Neural cell (in vitro differentiated cells): Measurements from ENCODE around the gene SLIT3.

Experiments
- CTCF ChIP-seq: fragments of 450-650 bp; IDR thresholded peaks from 2 replicates; pipeline ENCODE4 v1.5.1; 2014; ENCODE audit warnings: antibody characterized with exemption, mild to moderate bottlenecking, moderate library complexity; ENCODE audit not compliant: poor library complexity, severe bottlenecking
- SMC3 ChIP-seq: fragments of 450-650 bp; conservative IDR thresholded peaks from 2 replicates; pipeline ENCODE4 v1.6.1; 2014; ENCODE audit warnings: antibody characterized with exemption, mild to moderate bottlenecking, moderate library complexity; ENCODE audit not compliant: poor library complexity

GRCh38 chr5:168921147-168921866 is 379.6 kb downstream of the SLIT3 start:
- no peak for TF ChIP-seq CTCF
- no peak for TF ChIP-seq SMC3
